GM12878 (cell line): ENCODE results near the gene OTOGL.

ENCODE experiments used
- FOXK2 ChIP-seq: fragments of 450-650 bp; IDR thresholded peaks from 2 replicates; pipeline ENCODE4 v1.6.1; 2017; ENCODE audit warnings: mild to moderate bottlenecking, moderate library complexity
- GABPA ChIP-seq: IDR thresholded peaks from 2 replicates; pipeline ENCODE4 v1.6.1; 2014; ENCODE audit warnings: antibody characterized with exemption, low read depth, mild to moderate bottlenecking, inconsistent platforms
- HDAC2 ChIP-seq: fragments of 200-600 bp; sonication (generic); IDR thresholded peaks from 2 replicates; pipeline ENCODE4 v1.6.1; 2017
- JUNB ChIP-seq: IDR thresholded peaks from 2 replicates; pipeline ENCODE4 v1.6.1; 2016; ENCODE audit warnings: antibody characterized with exemption, mild to moderate bottlenecking
- POLR2AphosphoS5 ChIP-seq: IDR thresholded peaks from 2 replicates; pipeline ENCODE4 v1.6.1; 2011; ENCODE audit warnings: mild to moderate bottlenecking, low read length, inconsistent platforms
- SUZ12 ChIP-seq: fragments of 200-600 bp; sonication (generic); IDR thresholded peaks from one replicate; pipeline ENCODE4 v1.6.1; 2018; ENCODE audit warnings: antibody characterized with exemption, mild to moderate bottlenecking; ENCODE audit not compliant: unreplicated experiment
- TF ChIP-seq, protein P1 (sequence below): IDR thresholded peaks from 2 replicates; pipeline ENCODE4 v1.6.1; 2011; ENCODE audit warnings: low read depth, low read length, improper control_type of control experiment, borderline replicate concordance
- TF ChIP-seq, protein P2 (sequence below): fragments of 450-650 bp; IDR thresholded peaks from 2 replicates; pipeline ENCODE4 v1.6.1; 2017; ENCODE audit warnings: mild to moderate bottlenecking

DNA sequence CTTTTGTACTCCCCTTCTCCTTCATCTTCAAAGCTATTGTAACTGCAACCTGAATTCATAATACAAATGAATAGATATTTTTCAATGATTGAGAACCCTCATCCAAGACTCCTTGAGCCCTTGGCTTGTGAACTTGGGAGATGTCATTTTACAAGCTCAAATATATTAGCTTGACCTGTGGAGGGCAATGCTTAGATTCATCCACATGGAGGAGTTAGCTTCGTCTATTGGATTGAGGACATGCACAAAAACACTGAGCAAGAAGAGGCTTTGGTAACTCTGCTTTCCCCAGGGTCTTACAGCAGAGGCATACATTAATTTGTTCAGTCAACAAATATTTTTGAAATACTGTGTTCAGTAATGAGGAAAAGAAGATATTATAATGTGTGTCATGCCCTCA, 101.1 kb downstream of the OTOGL start:
- TF ChIP-seq GABPA (no peak), FOXK2 (no peak), JUNB (no peak), SUZ12 (no peak), HDAC2 (no peak), POLR2AphosphoS5 (no peak)
- TF ChIP-seq, protein P1, sequence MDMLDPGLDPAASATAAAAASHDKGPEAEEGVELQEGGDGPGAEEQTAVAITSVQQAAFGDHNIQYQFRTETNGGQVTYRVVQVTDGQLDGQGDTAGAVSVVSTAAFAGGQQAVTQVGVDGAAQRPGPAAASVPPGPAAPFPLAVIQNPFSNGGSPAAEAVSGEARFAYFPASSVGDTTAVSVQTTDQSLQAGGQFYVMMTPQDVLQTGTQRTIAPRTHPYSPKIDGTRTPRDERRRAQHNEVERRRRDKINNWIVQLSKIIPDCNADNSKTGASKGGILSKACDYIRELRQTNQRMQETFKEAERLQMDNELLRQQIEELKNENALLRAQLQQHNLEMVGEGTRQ, result no peak
- TF ChIP-seq, protein P2, sequence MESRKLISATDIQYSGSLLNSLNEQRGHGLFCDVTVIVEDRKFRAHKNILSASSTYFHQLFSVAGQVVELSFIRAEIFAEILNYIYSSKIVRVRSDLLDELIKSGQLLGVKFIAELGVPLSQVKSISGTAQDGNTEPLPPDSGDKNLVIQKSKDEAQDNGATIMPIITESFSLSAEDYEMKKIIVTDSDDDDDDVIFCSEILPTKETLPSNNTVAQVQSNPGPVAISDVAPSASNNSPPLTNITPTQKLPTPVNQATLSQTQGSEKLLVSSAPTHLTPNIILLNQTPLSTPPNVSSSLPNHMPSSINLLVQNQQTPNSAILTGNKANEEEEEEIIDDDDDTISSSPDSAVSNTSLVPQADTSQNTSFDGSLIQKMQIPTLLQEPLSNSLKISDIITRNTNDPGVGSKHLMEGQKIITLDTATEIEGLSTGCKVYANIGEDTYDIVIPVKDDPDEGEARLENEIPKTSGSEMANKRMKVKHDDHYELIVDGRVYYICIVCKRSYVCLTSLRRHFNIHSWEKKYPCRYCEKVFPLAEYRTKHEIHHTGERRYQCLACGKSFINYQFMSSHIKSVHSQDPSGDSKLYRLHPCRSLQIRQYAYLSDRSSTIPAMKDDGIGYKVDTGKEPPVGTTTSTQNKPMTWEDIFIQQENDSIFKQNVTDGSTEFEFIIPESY, result no peak
